Measurements from ENCODE around the gene SERPINB8.

Gene SERPINB8

DNA sequence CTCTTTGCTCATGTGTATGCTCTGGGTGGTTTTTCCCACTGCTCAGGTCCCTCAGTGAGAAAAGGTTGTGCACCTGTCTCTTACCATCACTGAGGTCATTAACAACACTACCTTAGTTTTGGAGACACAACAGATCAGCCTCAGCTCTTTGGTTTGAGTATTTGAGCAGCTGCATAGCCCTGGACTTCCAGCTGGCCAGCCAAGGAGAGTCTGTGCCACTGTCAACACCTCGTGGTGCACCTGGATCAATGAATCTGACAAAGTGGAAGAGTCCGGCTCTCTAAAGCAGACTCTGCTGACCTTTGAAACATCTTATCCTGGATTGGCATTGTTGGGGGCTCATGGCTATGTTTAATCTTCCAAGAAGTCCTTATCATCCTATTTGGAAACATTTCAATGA, 30.0 kb downstream of the SERPINB8 start:
- no peaks in the 10 kb centered on the region for H3K4me1 ChIP-seq (ENCODE audit: control insufficient read depth in 5 of 5, insufficient read depth in 5 of 5, low read length in 5 of 5)
- peaks cover 0 to 14% (median 3%) of the 10 kb centered on the region in 5 donors for H3K9me3 ChIP-seq (ENCODE audit: control insufficient read depth in 5 of 5, low read length in 5 of 5)
- H3K36me3 ChIP-seq (ENCODE audit: control insufficient read depth in 5 of 5, insufficient read depth in 5 of 5, low read length in 5 of 5) = no peaks in the 10 kb centered on the region
- H3K27me3 ChIP-seq (ENCODE audit: control insufficient read depth in 5 of 5, insufficient read depth in 4 of 5, low read length in 5 of 5) = peaks cover 0 to 4% (median 2%) of the 10 kb centered on the region in 5 donors
- H3K9ac ChIP-seq (ENCODE audit: low read length in 5 of 5) = no peak overlapping the region
- no peak overlapping the region for H3K4me3 ChIP-seq (ENCODE audit: low read depth in 1 of 5, low read length in 5 of 5)
- no peak overlapping the region for H3K27ac ChIP-seq (ENCODE audit: low read depth, low read length)

DNA sequence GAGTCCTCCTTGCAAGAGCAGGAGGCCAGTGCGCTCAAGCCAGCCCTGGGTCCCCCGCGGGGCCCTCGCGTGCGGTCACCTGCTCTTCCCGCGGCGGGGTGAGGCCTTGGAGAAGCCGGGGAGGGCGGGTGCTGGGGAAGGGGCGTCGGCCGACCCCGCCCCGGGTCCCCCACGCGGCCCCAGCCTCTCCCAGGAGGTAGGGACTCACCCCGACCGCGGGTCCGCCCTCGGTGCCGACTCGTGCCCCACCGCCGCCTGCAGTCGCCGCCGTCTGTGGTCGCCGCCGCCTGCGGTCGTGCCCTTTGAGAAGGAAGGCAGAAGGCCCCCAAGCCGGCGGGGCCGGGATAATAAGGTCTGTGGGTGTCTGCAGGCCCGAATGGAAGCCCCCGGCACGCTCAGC, 32.7 kb downstream of the SERPINB8 start:
- H3K9me3 ChIP-seq (ENCODE audit: control insufficient read depth in 5 of 5, low read length in 5 of 5) = peaks cover 0 to 3% (median 0%) of the 10 kb centered on the region in 5 donors
- no peak overlapping the region for H3K27ac ChIP-seq (ENCODE audit: low read depth, low read length)
- H3K27me3 ChIP-seq (ENCODE audit: control insufficient read depth in 5 of 5, insufficient read depth in 4 of 5, low read length in 5 of 5) = peaks cover 0 to 4% (median 2%) of the 10 kb centered on the region in 5 donors
- H3K36me3 ChIP-seq (ENCODE audit: control insufficient read depth in 5 of 5, insufficient read depth in 5 of 5, low read length in 5 of 5) = no peaks in the 10 kb centered on the region
- H3K9ac ChIP-seq (ENCODE audit: low read length in 5 of 5) = no peak overlapping the region
- no peak overlapping the region for H3K4me3 ChIP-seq (ENCODE audit: low read depth in 1 of 5, low read length in 5 of 5)
- H3K4me1 ChIP-seq (ENCODE audit: control insufficient read depth in 5 of 5, insufficient read depth in 5 of 5, low read length in 5 of 5) = no peaks in the 10 kb centered on the region

DNA sequence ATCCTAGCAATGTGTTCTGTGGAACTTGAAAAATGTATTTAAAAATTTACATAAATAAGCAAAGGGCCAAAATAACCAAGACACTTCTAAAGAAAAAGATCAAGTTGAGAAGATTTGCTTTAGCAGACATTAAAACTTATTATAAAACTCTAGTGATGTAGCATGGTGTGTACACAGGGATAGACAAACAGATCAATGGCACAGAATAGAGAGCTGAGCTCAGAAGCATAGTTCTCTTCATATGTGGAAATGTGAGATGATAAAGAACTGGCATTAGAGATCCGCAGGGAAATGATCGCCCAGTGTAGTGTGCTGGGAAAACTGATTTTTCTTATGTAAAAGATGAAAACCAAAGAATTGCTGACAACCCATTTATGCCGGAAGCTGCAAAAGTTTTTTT, 39.4 kb downstream of the SERPINB8 start:
- Histone ChIP-seq H3K4me3 (ENCODE audit: low read depth in 1 of 5, low read length in 5 of 5) (no peak overlapping the region), H3K36me3 (ENCODE audit: control insufficient read depth in 5 of 5, insufficient read depth in 5 of 5, low read length in 5 of 5) (no peaks in the 10 kb centered on the region), H3K9ac (ENCODE audit: low read length in 5 of 5) (no peak overlapping the region), H3K4me1 (ENCODE audit: control insufficient read depth in 5 of 5, insufficient read depth in 5 of 5, low read length in 5 of 5) (no peaks in the 10 kb centered on the region), H3K9me3 (ENCODE audit: control insufficient read depth in 5 of 5, low read length in 5 of 5) (no peaks in the 10 kb centered on the region), H3K27me3 (ENCODE audit: control insufficient read depth in 5 of 5, insufficient read depth in 4 of 5, low read length in 5 of 5) (no peaks in the 10 kb centered on the region), H3K27ac (ENCODE audit: low read depth, low read length) (no peak overlapping the region)

DNA sequence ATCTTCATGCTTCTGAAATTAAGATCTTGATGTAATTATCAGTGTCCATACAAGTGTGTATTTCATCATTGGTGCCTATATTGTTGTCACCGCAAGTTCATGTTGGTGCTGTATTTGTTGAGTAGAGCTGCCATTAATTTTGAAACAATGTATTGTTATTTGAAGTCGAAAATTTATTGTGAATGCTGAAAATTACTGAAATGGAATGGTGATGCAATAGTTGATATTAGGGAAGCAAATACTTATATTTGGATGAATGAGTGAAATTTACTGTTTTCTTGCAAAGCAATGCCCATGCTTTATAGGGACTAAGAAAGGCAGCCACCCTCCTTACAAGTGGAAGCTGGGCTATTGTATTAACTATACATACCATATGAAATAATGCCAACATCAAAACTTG, 41.6 kb downstream of the SERPINB8 start:
- H3K27me3 ChIP-seq (ENCODE audit: control insufficient read depth in 5 of 5, insufficient read depth in 4 of 5, low read length in 5 of 5) = no peaks in the 10 kb centered on the region
- no peak overlapping the region for H3K4me3 ChIP-seq (ENCODE audit: low read depth in 1 of 5, low read length in 5 of 5)
- H3K27ac ChIP-seq (ENCODE audit: low read depth, low read length) = no peak overlapping the region
- no peaks in the 10 kb centered on the region for H3K36me3 ChIP-seq (ENCODE audit: control insufficient read depth in 5 of 5, insufficient read depth in 5 of 5, low read length in 5 of 5)
- no peaks in the 10 kb centered on the region for H3K4me1 ChIP-seq (ENCODE audit: control insufficient read depth in 5 of 5, insufficient read depth in 5 of 5, low read length in 5 of 5)
- H3K9ac ChIP-seq (ENCODE audit: low read length in 5 of 5) = no peak overlapping the region
- H3K9me3 ChIP-seq (ENCODE audit: control insufficient read depth in 5 of 5, low read length in 5 of 5) = no peaks in the 10 kb centered on the region

DNA sequence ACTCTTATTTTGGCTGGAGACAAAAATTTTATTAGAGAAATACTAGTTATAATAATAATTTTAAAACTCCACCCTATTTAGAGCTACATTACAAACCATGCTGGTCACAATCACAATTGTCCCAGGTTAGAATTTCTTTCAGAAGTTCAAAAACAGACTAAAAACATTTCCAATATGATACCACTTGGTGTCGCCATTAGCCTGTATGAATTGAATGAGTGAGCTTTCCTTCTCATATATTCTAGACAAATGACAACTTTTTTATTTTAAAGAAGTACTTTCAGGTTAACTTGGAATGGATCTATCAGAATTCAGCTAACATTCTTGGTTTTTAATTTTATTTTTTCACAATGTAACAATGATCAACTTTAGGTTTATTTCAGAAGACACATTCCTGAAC, 48.0 kb downstream of the SERPINB8 start:
- no peaks in the 10 kb centered on the region for H3K4me1 ChIP-seq (ENCODE audit: control insufficient read depth in 5 of 5, insufficient read depth in 5 of 5, low read length in 5 of 5)
- H3K36me3 ChIP-seq (ENCODE audit: control insufficient read depth in 5 of 5, insufficient read depth in 5 of 5, low read length in 5 of 5) = no peaks in the 10 kb centered on the region
- no peaks in the 10 kb centered on the region for H3K9me3 ChIP-seq (ENCODE audit: control insufficient read depth in 5 of 5, low read length in 5 of 5)
- H3K27me3 ChIP-seq (ENCODE audit: control insufficient read depth in 5 of 5, insufficient read depth in 4 of 5, low read length in 5 of 5) = no peaks in the 10 kb centered on the region
- no peak overlapping the region for H3K9ac ChIP-seq (ENCODE audit: low read length in 5 of 5)
- no peak overlapping the region for H3K4me3 ChIP-seq (ENCODE audit: low read depth in 1 of 5, low read length in 5 of 5)
- H3K27ac ChIP-seq (ENCODE audit: low read depth, low read length) = no peak overlapping the region

DNA sequence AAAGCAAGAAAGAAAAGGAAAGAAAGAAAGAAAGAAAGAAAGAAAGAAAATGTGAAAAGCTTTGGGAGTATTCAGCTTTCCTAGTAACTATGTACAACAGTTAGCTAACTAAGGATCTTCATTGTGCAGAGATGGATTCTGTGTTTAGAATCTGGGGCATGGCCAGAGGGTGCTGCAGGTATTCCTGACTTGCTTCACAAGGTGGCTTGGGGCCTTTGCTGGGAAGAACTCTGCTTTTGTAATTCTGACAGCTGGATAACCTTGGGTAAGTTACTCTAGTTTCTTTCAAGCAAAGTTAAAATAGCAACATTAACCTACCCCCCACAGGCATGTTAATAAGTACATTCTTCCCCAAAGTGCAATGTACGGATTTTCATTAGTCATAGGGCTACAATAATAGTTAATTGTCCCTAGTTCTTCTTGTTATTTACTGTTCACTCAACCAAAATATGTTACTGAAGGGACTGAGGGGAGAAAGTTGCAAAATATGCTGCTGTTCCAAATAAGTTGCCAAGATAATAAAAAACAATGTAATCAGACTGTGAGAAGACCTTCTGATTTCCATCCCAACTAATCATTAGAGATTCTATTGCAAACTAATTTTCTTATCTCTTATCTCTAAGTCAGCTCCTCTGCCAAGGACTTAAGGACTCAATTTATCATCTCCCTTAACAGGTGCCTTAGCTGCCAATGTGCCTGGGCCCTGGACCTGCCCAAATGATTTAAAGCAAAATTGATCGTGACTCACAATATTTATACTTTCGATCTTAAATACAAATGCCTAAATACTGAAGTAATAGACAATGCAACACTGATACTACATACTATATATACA, 50.3 kb downstream of the SERPINB8 start:
- Histone ChIP-seq H3K36me3 (ENCODE audit: control insufficient read depth in 5 of 5, insufficient read depth in 5 of 5, low read length in 5 of 5) (no peaks in the 10 kb centered on the region), H3K9me3 (ENCODE audit: control insufficient read depth in 5 of 5, low read length in 5 of 5) (no peaks in the 10 kb centered on the region), H3K27ac (ENCODE audit: low read depth, low read length) (no peak overlapping the region), H3K4me1 (ENCODE audit: control insufficient read depth in 5 of 5, insufficient read depth in 5 of 5, low read length in 5 of 5) (no peaks in the 10 kb centered on the region), H3K9ac (ENCODE audit: low read length in 5 of 5) (no peak overlapping the region), H3K4me3 (ENCODE audit: low read depth in 1 of 5, low read length in 5 of 5) (no peak overlapping the region), H3K27me3 (ENCODE audit: control insufficient read depth in 5 of 5, insufficient read depth in 4 of 5, low read length in 5 of 5) (no peaks in the 10 kb centered on the region)

DNA sequence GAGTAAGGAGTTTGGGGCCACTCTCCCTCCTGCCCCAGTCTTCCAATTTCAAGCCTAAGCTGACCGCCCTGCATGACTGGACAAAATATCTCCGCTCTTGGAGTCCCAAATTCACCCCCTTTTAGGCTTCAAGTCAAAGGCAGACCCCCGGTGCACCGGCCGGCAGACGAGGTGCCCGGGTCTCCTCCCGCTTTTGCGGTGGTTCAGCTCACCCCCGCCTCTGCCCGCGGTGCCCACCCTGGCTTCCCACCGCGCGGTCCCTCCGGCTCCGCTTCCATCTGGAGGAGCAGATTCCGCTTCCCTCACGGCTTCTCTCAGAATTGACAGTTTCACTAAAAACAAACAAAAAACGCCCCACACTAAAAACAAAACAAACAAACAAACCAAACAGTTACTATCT, 56.5 kb downstream of the SERPINB8 start:
- no peaks in the 10 kb centered on the region for H3K4me1 ChIP-seq (ENCODE audit: control insufficient read depth in 5 of 5, insufficient read depth in 5 of 5, low read length in 5 of 5)
- H3K9ac ChIP-seq (ENCODE audit: low read length in 5 of 5) = no peak overlapping the region
- peaks cover 0 to 3% (median 0%) of the 10 kb centered on the region in 5 donors for H3K27me3 ChIP-seq (ENCODE audit: control insufficient read depth in 5 of 5, insufficient read depth in 4 of 5, low read length in 5 of 5)
- no peaks in the 10 kb centered on the region for H3K36me3 ChIP-seq (ENCODE audit: control insufficient read depth in 5 of 5, insufficient read depth in 5 of 5, low read length in 5 of 5)
- no peaks in the 10 kb centered on the region for H3K9me3 ChIP-seq (ENCODE audit: control insufficient read depth in 5 of 5, low read length in 5 of 5)
- no peak overlapping the region for H3K27ac ChIP-seq (ENCODE audit: low read depth, low read length)
- H3K4me3 ChIP-seq (ENCODE audit: low read depth in 1 of 5, low read length in 5 of 5) = no peak overlapping the region

DNA sequence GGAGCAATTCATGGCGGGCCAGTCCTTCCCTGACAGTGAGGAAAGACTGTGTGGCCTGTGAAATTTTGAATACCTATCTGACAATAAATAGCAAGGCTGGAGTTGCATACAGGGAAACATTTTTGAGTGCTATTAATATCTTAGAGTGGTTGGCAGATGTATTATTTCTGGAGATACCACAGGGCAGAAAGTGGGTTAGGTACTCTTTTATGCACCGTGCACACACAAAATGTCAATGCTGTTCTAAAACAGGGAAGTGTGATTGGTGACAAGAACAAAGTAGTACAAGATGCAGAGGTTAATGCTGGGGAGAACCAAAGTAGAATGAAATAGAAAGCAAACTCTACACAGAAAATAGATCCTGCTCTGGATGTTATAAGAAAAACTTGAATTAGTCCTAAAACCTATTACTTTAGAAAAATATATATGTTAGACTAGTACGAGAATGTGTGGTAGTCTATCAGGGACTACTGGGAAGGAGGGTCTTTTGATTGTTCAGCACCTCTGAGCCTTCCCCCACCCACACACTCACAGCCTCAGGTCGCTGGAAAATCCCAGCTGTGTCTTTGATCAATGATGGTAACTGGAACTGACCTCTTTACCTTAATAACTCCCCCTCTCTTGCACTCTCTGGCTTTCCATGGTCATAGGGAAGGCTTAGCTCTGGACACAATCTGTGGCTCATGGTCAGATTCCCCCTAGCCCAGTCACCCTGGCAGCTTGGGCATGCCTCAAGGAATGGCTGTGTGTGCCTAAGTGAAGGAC, 58.2 kb downstream of the SERPINB8 start:
- Histone ChIP-seq H3K9me3 (ENCODE audit: control insufficient read depth in 5 of 5, low read length in 5 of 5) (no peaks in the 10 kb centered on the region), H3K9ac (ENCODE audit: low read length in 5 of 5) (no peak overlapping the region), H3K4me1 (ENCODE audit: control insufficient read depth in 5 of 5, insufficient read depth in 5 of 5, low read length in 5 of 5) (no peaks in the 10 kb centered on the region), H3K27me3 (ENCODE audit: control insufficient read depth in 5 of 5, insufficient read depth in 4 of 5, low read length in 5 of 5) (peaks cover 0 to 3% (median 0%) of the 10 kb centered on the region in 5 donors), H3K4me3 (ENCODE audit: low read depth in 1 of 5, low read length in 5 of 5) (no peak overlapping the region), H3K36me3 (ENCODE audit: control insufficient read depth in 5 of 5, insufficient read depth in 5 of 5, low read length in 5 of 5) (no peaks in the 10 kb centered on the region), H3K27ac (ENCODE audit: low read depth, low read length) (no peak overlapping the region)

DNA sequence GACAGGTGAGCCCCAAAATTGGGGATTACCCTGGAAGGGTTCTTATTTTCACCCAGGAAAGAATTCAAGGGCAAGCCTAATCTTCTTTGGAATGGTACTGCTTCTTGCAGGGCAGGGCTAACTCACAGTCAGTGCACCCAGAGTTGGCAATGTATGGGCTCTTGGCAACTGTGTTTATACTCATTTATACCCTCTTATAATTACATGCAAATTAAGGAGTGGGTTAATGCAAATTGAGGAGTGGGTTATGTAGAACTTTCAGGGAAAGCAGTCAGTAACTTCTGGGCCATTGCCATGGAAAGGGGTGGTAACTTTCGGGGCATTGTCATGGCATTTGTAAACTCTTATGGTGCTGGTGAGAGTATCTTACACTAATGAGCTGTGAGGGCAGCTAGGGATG, 59.2 kb downstream of the SERPINB8 start:
- H3K27ac ChIP-seq (ENCODE audit: low read depth, low read length) = no peak overlapping the region
- H3K9me3 ChIP-seq (ENCODE audit: control insufficient read depth in 5 of 5, low read length in 5 of 5) = no peaks in the 10 kb centered on the region
- no peak overlapping the region for H3K4me3 ChIP-seq (ENCODE audit: low read depth in 1 of 5, low read length in 5 of 5)
- H3K9ac ChIP-seq (ENCODE audit: low read length in 5 of 5) = no peak overlapping the region
- no peaks in the 10 kb centered on the region for H3K4me1 ChIP-seq (ENCODE audit: control insufficient read depth in 5 of 5, insufficient read depth in 5 of 5, low read length in 5 of 5)
- H3K36me3 ChIP-seq (ENCODE audit: control insufficient read depth in 5 of 5, insufficient read depth in 5 of 5, low read length in 5 of 5) = no peaks in the 10 kb centered on the region
- H3K27me3 ChIP-seq (ENCODE audit: control insufficient read depth in 5 of 5, insufficient read depth in 4 of 5, low read length in 5 of 5) = peaks cover 0 to 3% (median 0%) of the 10 kb centered on the region in 5 donors

DNA sequence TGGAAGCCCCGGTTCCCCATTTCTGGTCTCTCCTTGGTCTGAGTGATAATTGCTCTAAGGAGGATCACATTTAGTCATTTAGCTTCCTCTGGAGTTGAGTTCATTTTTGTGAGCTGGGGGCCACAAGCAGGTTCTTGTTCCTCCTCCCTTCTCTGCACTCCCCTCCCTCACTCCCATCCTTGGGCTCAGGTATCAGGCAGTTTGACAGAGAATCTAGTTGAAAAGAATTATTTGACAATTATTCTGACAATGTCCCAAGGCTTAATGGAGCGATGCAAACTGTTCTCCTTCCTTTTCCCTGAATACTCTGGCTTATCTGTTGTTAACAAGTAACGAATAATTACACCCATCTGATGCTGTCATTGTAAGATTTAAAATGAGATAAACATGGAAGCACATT, 61.5 kb downstream of the SERPINB8 start:
- Histone ChIP-seq H3K27ac (ENCODE audit: low read depth, low read length) (no peak overlapping the region), H3K9me3 (ENCODE audit: control insufficient read depth in 5 of 5, low read length in 5 of 5) (no peaks in the 10 kb centered on the region), H3K9ac (ENCODE audit: low read length in 5 of 5) (no peak overlapping the region), H3K4me3 (ENCODE audit: low read depth in 1 of 5, low read length in 5 of 5) (no peak overlapping the region), H3K4me1 (ENCODE audit: control insufficient read depth in 5 of 5, insufficient read depth in 5 of 5, low read length in 5 of 5) (no peaks in the 10 kb centered on the region), H3K36me3 (ENCODE audit: control insufficient read depth in 5 of 5, insufficient read depth in 5 of 5, low read length in 5 of 5) (no peaks in the 10 kb centered on the region), H3K27me3 (ENCODE audit: control insufficient read depth in 5 of 5, insufficient read depth in 4 of 5, low read length in 5 of 5) (peaks cover 0 to 6% (median 0%) of the 10 kb centered on the region in 5 donors)
